GM19324 (cell line): ENCODE data around the gene FAXDC2.
"Not testable (repeated sequence)": the region's sequence is repeated elsewhere in the genome, so short reads cannot be mapped to it uniquely, and the experiment has no call there.

Source experiments
- ATAC-seq: cut with Tn5 transposase; IDR thresholded peaks from one replicate; pipeline ENCODE4 v1.9.1; 2021; ENCODE audit warnings: mild to moderate bottlenecking, moderate library complexity; ENCODE audit not compliant: unreplicated experiment, low FRiP score

The FAXDC2 gene

GRCh38 chr5:154862766-154863165 lies 12.4 kb upstream of the FAXDC2 start:
- ATAC-seq = no peak

- ATAC-seq = no peak
These were observed 11.5 kb upstream of the FAXDC2 start for GRCh38 chr5:154861946-154862345.

GRCh38 chr5:154860765-154861164 lies 10.4 kb upstream of the FAXDC2 start:
- ATAC-seq = no peak

- no peak for ATAC-seq
These were observed 9.7 kb upstream of the FAXDC2 start for GRCh38 chr5:154860123-154860522.

- ATAC-seq = no peak
These were observed 8.8 kb upstream of the FAXDC2 start for GRCh38 chr5:154858972-154859871.

- ATAC-seq = peak; percentile 79
These were observed 8.0 kb upstream of the FAXDC2 start, which contains the start of gene CNOT8 for GRCh38 chr5:154858297-154858971. Gene CNOT8 (plus strand): TSS chr5:154858627. CDS start chr5:154863279, 4,652 bp downstream.

- peak; percentile 64 for ATAC-seq
These were observed 7.3 kb upstream of the FAXDC2 start for GRCh38 chr5:154857530-154858296.

GRCh38 chr5:154851351-154851750 lies 948 bp upstream of the FAXDC2 start:
- ATAC-seq = no peak

- no peak for ATAC-seq
These were observed 607 bp downstream of the FAXDC2 start for GRCh38 chr5:154849791-154850201.

GRCh38 chr5:154849264-154849785 lies 1.1 kb downstream of the FAXDC2 start:
- no peak for ATAC-seq

GRCh38 chr5:154844809-154845208 lies 5.6 kb downstream of the FAXDC2 start:
- ATAC-seq = no peak

- no peak for ATAC-seq
These were observed 7.5 kb downstream of the FAXDC2 start for GRCh38 chr5:154842689-154843530.

GRCh38 chr5:154841273-154841661 lies 9.1 kb downstream of the FAXDC2 start:
- no peak for ATAC-seq

- ATAC-seq = no peak
These were observed 9.7 kb downstream of the FAXDC2 start for GRCh38 chr5:154840435-154841272.

- ATAC-seq = no peak
These were observed 13.1 kb downstream of the FAXDC2 start for GRCh38 chr5:154837009-154837901.

- ATAC-seq = no peak
These were observed 14.2 kb downstream of the FAXDC2 start for GRCh38 chr5:154836225-154836624.

GRCh38 chr5:154835701-154836052 lies 14.7 kb downstream of the FAXDC2 start:
- ATAC-seq = not testable (repeated sequence)

- ATAC-seq = no peak
These were observed 16.4 kb downstream of the FAXDC2 start for GRCh38 chr5:154834053-154834452.
